D721Med (cell line): ENCODE data around the gene LMNTD2.
A peak's percentile ranks its signal among the peaks of the same experiment; 100 is the strongest.

Source experiments
- DNase-seq: peaks from one replicate; pipeline ENCODE4 v3.0.0; 2011; ENCODE audit warnings: low spot score; ENCODE audit not compliant: insufficient read length
- FAIRE-seq: peaks from 2 replicates; lab custom pipeline; 2011; peaks lifted over from hg19 to GRCh38; lab: Jason Lieb, UNC
- CTCF ChIP-seq: IDR thresholded peaks from 2 replicates; pipeline ENCODE4 v1.5.1; 2012; ENCODE audit warnings: mild to moderate bottlenecking, control low read depth; ENCODE audit not compliant: insufficient read depth; ENCODE audit errors: missing control alignments

Gene LMNTD2, protein sequence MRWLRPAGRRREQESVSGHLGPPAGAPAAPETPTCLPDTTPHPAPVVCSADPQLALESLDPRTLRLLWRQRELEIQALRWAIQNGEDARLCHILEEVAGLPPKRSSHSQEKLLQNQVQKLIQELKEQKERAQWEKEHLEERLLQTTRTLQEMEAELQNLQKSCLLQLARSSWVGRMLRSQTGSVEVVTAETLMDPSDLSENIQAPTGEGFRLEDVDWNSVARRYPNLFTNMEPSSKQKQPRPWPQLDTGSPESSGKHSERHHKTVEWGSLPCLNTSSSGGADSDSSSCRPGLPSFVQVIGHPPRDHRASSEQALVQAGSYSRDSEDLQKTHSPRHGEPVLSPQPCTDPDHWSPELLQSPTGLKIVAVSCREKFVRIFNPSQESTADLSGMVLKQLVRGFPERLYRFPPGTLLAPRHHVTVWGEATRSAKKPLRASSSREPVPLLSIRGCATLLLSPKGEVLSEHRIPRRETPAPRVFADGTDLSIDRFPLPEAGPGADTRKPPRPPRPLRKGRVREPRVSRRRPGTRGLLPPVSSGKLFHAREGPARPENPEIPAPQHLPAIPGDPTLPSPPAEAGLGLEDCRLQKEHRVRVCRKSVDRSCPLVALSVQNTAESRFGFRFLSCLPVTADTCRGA

DNA sequence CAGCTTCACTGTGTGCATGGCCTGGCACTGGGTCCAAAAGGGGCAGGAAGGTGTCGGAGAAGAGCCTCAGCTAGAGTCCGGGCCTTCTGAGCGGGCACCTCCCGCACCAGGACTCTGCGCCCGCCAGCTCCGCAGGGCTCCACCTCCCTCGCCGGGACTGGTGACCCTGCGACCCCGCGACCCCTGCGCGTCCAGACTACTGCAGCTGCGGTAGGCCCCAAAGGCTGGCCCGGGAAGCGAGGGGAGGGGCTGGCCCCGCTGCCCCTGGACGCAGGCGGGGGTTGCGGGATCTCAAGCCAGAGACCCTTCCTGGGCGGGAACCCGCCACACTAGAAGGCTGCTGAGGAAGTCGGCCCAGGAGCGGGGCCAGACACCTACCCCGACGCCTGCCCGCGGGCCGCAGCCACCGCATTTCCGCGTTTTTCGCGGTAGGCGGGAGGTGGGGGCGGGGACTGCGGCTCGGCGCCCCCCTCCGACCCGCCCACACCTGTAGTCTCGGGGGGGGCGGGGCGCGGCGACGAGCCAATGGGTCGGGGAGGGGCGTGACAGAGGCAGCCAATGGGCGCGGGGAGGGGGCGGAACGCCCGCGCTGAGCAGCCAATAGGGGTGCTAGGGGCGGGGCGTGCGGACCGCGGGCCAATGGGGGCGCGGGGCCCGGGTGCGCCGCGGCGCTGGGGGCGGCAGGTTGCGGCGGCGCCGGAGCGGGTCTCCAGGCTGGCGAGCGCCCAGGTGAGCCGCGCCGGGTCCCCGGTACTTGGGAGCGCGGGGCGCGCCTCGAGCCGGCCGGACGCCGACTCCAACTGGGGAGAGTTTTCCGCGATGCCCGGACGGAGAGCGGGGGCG, at the start of gene LMNTD2, which contains the start of gene RASSF7:
TSS of gene LMNTD2 (minus strand) at position 434 of the 843 bp plus-strand sequence. CDS start at position 412, 22 bp downstream.
TSS of gene RASSF7 (plus strand) at position 666 of the 843 bp plus-strand sequence. CDS start 799 bp downstream, outside the sequence.
- no peak for TF ChIP-seq CTCF
- no peak for FAIRE-seq
- peak; percentile 90 for DNase-seq

GRCh38 chr11:609341-609811, 48.8 kb upstream of the LMNTD2 start:
- FAIRE-seq (no peak), DNase-seq (no peak)
- TF ChIP-seq CTCF: no peak

- TF ChIP-seq CTCF: no peak
- DNase-seq (no peak), FAIRE-seq (no peak)
These were observed 48.3 kb upstream of the LMNTD2 start for GRCh38 chr11:608791-609251.

DNA sequence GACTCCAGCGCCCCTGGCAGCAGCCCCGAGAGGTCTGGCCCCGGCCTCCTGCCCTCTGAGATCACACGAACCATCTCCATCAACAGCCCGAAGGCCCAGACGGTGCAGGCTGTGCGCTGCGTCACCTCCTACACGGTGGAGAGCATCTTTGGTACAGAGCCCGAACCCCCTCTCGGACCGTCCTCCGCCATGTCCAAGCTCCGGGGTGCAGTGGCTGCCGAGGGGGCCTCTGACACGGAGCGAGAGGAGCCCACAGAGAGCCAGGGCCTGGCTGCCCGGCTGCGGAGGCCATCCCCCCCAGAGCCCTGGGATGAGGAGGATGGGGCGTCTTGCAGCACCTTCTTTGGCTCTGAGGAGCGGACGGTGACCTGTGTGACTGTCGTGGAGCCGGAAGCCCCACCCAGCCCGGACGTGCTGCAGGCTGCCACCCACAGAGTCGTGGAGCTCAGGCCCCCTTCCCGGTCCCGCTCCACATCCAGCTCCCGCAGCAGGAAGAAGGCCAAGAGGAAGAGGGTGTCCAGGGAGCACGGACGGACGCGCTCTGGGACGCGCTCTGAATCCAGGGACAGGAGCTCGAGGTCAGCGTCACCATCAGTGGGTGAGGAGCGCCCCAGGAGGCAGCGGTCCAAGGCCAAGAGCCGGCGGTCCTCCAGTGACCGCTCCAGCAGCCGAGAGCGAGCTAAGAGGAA, 47.6 kb upstream of the LMNTD2 start:
- TF ChIP-seq CTCF: no peak
- FAIRE-seq (no peak), DNase-seq (no peak)

DNA sequence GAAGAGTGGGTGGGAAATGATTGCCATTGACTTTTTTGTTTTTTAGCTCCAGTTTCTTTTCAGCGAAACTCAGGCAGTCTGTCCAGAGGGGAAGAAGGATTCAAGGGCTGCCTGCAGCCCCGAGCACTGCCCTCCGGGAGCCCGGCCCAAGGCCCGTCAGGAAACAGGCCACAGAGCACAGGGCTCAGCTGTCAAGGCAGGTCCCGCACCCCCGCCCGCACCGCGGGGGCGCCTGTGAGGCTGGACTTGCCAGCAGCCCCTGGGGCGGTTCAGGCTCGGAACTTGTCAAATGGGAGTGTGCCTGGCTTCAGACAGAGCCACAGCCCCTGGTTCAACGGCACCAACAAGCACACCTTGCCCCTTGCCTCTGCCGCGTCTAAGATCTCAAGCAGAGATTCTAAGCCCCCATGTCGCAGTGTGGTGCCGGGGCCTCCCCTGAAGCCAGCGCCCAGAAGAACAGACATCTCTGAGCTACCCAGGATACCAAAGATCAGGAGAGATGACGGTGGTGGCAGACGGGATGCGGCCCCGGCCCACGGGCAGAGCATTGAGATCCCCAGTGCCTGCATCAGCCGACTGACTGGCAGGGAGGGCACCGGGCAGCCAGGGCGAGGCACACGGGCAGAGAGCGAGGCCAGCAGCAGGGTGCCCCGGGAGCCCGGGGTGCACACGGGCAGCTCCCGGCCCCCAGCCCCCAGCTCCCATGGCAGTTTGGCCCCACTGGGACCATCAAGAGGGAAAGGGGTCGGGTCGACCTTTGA, 46.7 kb upstream of the LMNTD2 start:
- DNase-seq (no peak), FAIRE-seq (no peak)
- no peak for TF ChIP-seq CTCF

- TF ChIP-seq CTCF: no peak
These were observed 45.7 kb upstream of the LMNTD2 start for GRCh38 chr11:606245-606644.

More at GRCh38 chr11:606245-606644, 45.7 kb upstream of the LMNTD2 start:
- FAIRE-seq (no peak), DNase-seq (no peak)
